ENCODE results near the gene CLASP2.

CLASP2 gene

GRCh38 chr3:33579178-33579510, 138.9 kb downstream of the CLASP2 start:
- no peaks in the 10 kb centered on the region for H3K36me3 ChIP-seq
- no peaks in the 10 kb centered on the region for H3K4me1 ChIP-seq

GRCh38 chr3:33578325-33579177, 139.5 kb downstream of the CLASP2 start:
- Histone ChIP-seq H3K4me3 (ENCODE audit: low read depth, low read length) (no peak overlapping the region), H3K4me1 (no peaks in the 10 kb centered on the region), H3K9me3 (no peaks in the 10 kb centered on the region), H3K27me3 (no peaks in the 10 kb centered on the region), H3K36me3 (no peaks in the 10 kb centered on the region)
- TF ChIP-seq CTCF (IDR thresholded peaks at IDR 0.05; ENCODE audit: low read depth, low read length) = no peak
- no peak for DNase-seq

More at GRCh38 chr3:33579178-33579510, 138.9 kb downstream of the CLASP2 start:
- TF ChIP-seq CTCF (IDR thresholded peaks at IDR 0.05; ENCODE audit: low read depth, low read length) = no peak
- Histone ChIP-seq H3K9me3 (no peaks in the 10 kb centered on the region), H3K27me3 (no peaks in the 10 kb centered on the region), H3K4me3 (ENCODE audit: low read depth, low read length) (no peak overlapping the region)
- DNase-seq = no peak

- no peaks in the 10 kb centered on the region for H3K27me3 ChIP-seq
- DNase-seq = no peak
- H3K36me3 ChIP-seq = no peaks in the 10 kb centered on the region
- H3K4me1 ChIP-seq = no peaks in the 10 kb centered on the region
- no peaks in the 10 kb centered on the region for H3K9me3 ChIP-seq
- no peak overlapping the region for H3K4me3 ChIP-seq (ENCODE audit: low read depth, low read length)
- no peak for TF ChIP-seq CTCF (IDR thresholded peaks at IDR 0.05; ENCODE audit: low read depth, low read length)
These were observed 140.5 kb downstream of the CLASP2 start for GRCh38 chr3:33577588-33577987.

GRCh38 chr3:33577173-33577572, 140.9 kb downstream of the CLASP2 start:
- H3K4me3 ChIP-seq (ENCODE audit: low read depth, low read length) = no peak overlapping the region
- no peaks in the 10 kb centered on the region for H3K4me1 ChIP-seq
- H3K27me3 ChIP-seq = no peaks in the 10 kb centered on the region
- H3K36me3 ChIP-seq = no peaks in the 10 kb centered on the region
- no peak for TF ChIP-seq CTCF (IDR thresholded peaks at IDR 0.05; ENCODE audit: low read depth, low read length)
- H3K9me3 ChIP-seq = no peaks in the 10 kb centered on the region
- no peak for DNase-seq

GRCh38 chr3:33575311-33575710, 142.7 kb downstream of the CLASP2 start:
- DNase-seq = no peak
- Histone ChIP-seq H3K27me3 (no peaks in the 10 kb centered on the region), H3K36me3 (no peaks in the 10 kb centered on the region), H3K4me1 (no peaks in the 10 kb centered on the region), H3K4me3 (ENCODE audit: low read depth, low read length) (no peak overlapping the region), H3K9me3 (no peaks in the 10 kb centered on the region)
- no peak for TF ChIP-seq CTCF (IDR thresholded peaks at IDR 0.05; ENCODE audit: low read depth, low read length)

- no peak for DNase-seq
- Histone ChIP-seq H3K4me3 (ENCODE audit: low read depth, low read length) (no peak overlapping the region), H3K9me3 (no peaks in the 10 kb centered on the region), H3K36me3 (no peaks in the 10 kb centered on the region), H3K27me3 (no peaks in the 10 kb centered on the region), H3K4me1 (no peaks in the 10 kb centered on the region)
- TF ChIP-seq CTCF (IDR thresholded peaks at IDR 0.05; ENCODE audit: low read depth, low read length) = no peak
These were observed 160.2 kb downstream of the CLASP2 start for GRCh38 chr3:33557829-33558228.

Measured in BE2C (cell line).